ENCODE results near the gene NHERF2. TPM values are rescaled to one million over a fixed set of nuclear protein-coding genes. Genes with fewer than 3 reads are reported as not detected.

Gene NHERF2
- total and polyA plus RNA-seq, 9 of the 15 experiments (the other 6 are each of a cell fraction or from before 2014, with no cell fraction given), result 0.15 to 42.0 (median 12.5) TPM

GRCh38 chr16:2008631-2009163 is 18.0 kb upstream of the NHERF2 start:
- DNase-seq (ENCODE audit: extremely low read depth in 1 of 4, low spot score in 3 of 4) (peak; percentile 39 to 69 (median 48)), FAIRE-seq (peak; percentile 23), ATAC-seq (peak; percentile 2; the same call in 2 of the 3 replicates)
- ChIA-PET POLR2A (interaction anchor here (1.0 to 2.6 kb wide), 3 partner anchors 12 to 146 kb away, joined by 7 to 13 read pairs (median 7); partner anchors contain the start of genes RPS2 and TRAF7), CTCF (ENCODE audit: low intra/inter-chr PET ratio) (no interaction called here)
- peaks cover 41% of the 10 kb centered on the region for H4K20me1 ChIP-seq (replicated peaks; ENCODE audit: control insufficient read depth, insufficient read depth, low read length)
- no peaks in the 10 kb centered on the region for H3K27me3 ChIP-seq (ENCODE audit: control insufficient read depth in 2 of 2, insufficient read depth in 2 of 2, low read length in 2 of 2)
- no TSS peak for BruUV-seq (replicated peaks)
- peak overlapping the region; percentile 93 for H3K4me2 ChIP-seq (ENCODE audit: insufficient read depth, low read length)
- peaks cover 25 to 72% of the 10 kb centered on the region in 2 experiments for H3K4me1 ChIP-seq (replicated peaks in 1 of 2; ENCODE audit: control insufficient read depth in 2 of 2, insufficient read depth in 2 of 2, low read length in 2 of 2)
- H3K36me3 ChIP-seq (ENCODE audit: control insufficient read depth, insufficient read depth, low read length), result peaks cover 42% of the 10 kb centered on the region; the same call in 2 of the 3 replicates
- WGBS (ENCODE audit: insufficient coverage, low coverage, missing lambda C conversion rate), result 1% methylated on average over 23 of the region's 23 CpGs
- H3K9ac ChIP-seq (ENCODE audit: insufficient read depth in 1 of 2, low read depth in 2 of 2, low read length in 2 of 2), result peak overlapping the region; percentile 91 to 99
- H3K9me3 ChIP-seq (replicated peaks; ENCODE audit: control insufficient read depth, insufficient read depth, low read depth, low read length), result no peaks in the 10 kb centered on the region
- H2AFZ ChIP-seq (ENCODE audit: low read depth, low read length), result no peak overlapping the region
- peak overlapping the region; percentile 99 for H3K4me3 ChIP-seq
- H3K9me1 ChIP-seq (ENCODE audit: control insufficient read depth, insufficient read depth, low read length), result peaks cover 19% of the 10 kb centered on the region
- H3K79me2 ChIP-seq (ENCODE audit: control insufficient read depth, insufficient read depth, low read length), result peaks cover 71% of the 10 kb centered on the region
- in situ Hi-C loops (cut with MboI), result no loop called here
- peak overlapping the region; percentile 89 for H3K27ac ChIP-seq (ENCODE audit: extremely low read depth, low read depth, low read length)
- intact Hi-C loops (cut with micrococcal nuclease), result loop anchor here (2.0 kb wide), 1 partner anchor 16 kb away; no protein-coding TSS in a partner anchor
- no peak for TF ChIP-seq ZBTB1 (CRISPR knock-in tag; IDR thresholded peaks at IDR 0.05; ENCODE audit: borderline replicate concordance, low read depth)
- TF ChIP-seq KDM4B (IDR thresholded peaks at IDR 0.05; ENCODE audit: borderline replicate concordance in 2 of 2, low read depth in 1 of 2), result no peak
- TF ChIP-seq ZNF589 (CRISPR knock-in tag; IDR thresholded peaks at IDR 0.05; ENCODE audit: low read depth), result no peak
- TF ChIP-seq MTA3 (IDR thresholded peaks at IDR 0.05; ENCODE audit: borderline replicate concordance), result no peak
- peak; percentile 94 for TF ChIP-seq MGA (IDR thresholded peaks at IDR 0.05)
- TF ChIP-seq E2F3 (CRISPR knock-in tag; IDR thresholded peaks at IDR 0.05), result no peak
- TF ChIP-seq GATAD2B (IDR thresholded peaks at IDR 0.05; ENCODE audit: borderline replicate concordance), result no peak; the same call in 1 of the 2 replicates
- TF ChIP-seq CCAR2 (IDR thresholded peaks at IDR 0.05; ENCODE audit: low read depth, low read length), result no peak
- TF ChIP-seq NCOA6 (IDR thresholded peaks at IDR 0.05), result no peak
- no peak for TF ChIP-seq MCM3 (IDR thresholded peaks at IDR 0.05)

All from K562 (cell line).